Measurements from ENCODE around the gene IPMK.

IPMK gene

DNA sequence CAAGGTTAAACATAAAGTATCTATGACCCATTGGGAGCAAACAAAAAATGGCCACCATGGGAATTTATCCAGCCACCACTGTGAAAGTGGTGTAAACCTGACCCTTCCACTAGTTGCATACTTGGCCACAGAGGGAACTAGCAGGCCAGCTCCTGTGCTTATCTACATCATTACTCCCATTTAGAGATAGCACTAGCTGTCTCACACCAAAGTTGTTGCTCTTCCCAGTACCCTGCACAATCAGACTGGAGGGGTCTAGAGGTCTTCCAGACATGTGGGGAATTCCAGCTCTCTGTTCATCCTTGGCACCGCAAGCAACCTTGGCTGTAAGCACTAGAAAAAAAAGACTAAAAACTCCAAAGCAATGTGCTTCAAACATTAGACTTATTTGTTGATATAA lies 113.9 kb downstream of the IPMK start:
- no peak for DNase-seq (ENCODE audit: low read depth in 2 of 2)

DNA sequence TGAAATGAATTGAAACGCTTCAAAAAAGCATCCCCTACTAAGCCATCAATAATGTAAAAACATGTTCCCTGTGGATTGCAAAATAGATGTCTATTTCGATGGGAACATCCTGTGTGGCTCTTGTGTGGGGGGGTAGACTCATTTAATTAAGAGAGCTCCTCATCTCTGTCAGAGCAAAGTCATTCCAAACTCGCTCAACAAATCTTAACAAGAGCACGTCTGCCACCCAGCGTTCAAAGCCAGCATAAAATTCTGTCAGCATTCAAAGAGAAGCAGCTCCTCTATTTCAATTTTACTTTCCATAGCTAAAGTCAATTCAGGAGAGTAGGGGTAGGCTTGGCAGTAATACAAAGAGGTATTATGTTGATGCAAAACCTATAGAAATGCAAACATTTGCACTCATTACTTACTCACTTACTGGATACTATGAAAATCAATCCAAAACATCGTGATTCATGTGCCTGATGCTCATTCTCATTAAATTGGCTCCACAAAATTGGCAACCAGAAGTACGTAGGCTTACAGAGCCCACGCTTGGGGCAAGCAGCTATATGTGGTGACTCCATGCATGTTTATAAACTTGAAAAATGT lies 114.9 kb downstream of the IPMK start:
- DNase-seq (ENCODE audit: low read depth in 2 of 2), result no peak

GRCh38 chr10:58150290-58150689 lies 117.4 kb downstream of the IPMK start:
- DNase-seq (ENCODE audit: low read depth in 2 of 2), result no peak

DNA sequence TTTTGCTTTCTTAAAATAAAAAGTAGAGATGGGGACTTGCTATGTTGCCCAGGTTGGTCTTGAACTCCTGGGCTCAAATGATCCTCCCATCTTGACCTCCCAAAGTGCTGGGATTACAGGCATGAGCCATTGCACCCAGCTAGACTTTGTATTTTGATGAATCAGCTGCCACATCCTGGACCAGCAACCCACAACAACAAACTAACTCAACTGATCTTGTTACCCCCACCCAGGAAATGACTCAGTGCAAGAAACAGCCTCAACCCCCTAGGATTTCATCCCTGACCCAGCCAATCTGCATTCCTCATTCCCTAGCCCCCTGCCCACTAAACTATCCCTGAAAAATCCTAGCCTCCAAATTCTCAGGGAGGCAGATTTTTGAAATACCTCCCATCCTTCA lies 123.8 kb downstream of the IPMK start:
- DNase-seq (ENCODE audit: low read depth in 2 of 2), result no peak
